Measurements from ENCODE around the gene DNAJC10.
"Not testable (repeated sequence)": the region's sequence is repeated elsewhere in the genome, so short reads cannot be mapped to it uniquely, and the experiment has no call there.

Gene DNAJC10

DNA sequence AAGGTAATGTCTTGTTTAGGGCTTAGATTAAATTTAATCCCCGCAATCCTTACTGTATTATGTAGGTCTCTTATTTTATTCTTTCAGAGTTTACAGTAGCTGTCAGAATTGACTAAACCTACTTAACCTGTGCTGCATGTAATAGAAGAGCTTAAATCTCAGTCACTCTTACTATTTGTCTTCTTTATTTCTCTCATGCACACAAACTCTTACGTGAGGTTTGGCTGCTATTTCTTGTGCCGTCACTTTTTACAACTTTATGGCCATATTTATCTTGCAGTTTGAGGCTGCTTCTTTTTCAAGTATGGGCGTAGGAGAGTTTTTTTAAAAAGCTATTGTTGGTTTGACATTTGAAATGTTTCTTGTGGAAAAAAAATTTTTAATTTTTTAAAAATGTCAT lies 12.0 kb downstream of the DNAJC10 start:
- Histone ChIP-seq H3K27me3 (ENCODE audit: insufficient read depth, low read length, poor library complexity) (no peaks in the 10 kb centered on the region), H2BK15ac (replicated peaks; ENCODE audit: low read depth) (no peak overlapping the region), H3K4me2 (ENCODE audit: low read length) (no peak overlapping the region), H3K4me1 (ENCODE audit: control insufficient read depth, low read depth, low read length) (no peaks in the 10 kb centered on the region), H3K4me3 (ENCODE audit: low read length) (no peak overlapping the region), H2AK5ac (ENCODE audit: low read length) (no peak overlapping the region), H3K27ac (ENCODE audit: low read depth, low read length) (no peak overlapping the region), H4K8ac (ENCODE audit: low read depth, low read length) (no peak overlapping the region), H2BK5ac (ENCODE audit: low read length) (no peak overlapping the region), H3K36me3 (ENCODE audit: control insufficient read depth, insufficient read depth, low read length) (no peaks in the 10 kb centered on the region), H2BK120ac (ENCODE audit: low read depth, low read length) (no peak overlapping the region), H3K23ac (ENCODE audit: low read length) (no peak overlapping the region), H3K18ac (ENCODE audit: low read length) (no peak overlapping the region), H3K56ac (ENCODE audit: low read length) (no peak overlapping the region), H3K79me1 (ENCODE audit: low read length) (no peaks in the 10 kb centered on the region), H3K9ac (ENCODE audit: low read length) (no peak overlapping the region), H3K4ac (ENCODE audit: low read depth, low read length) (no peak overlapping the region), H4K5ac (ENCODE audit: low read length) (no peak overlapping the region), H3K79me2 (ENCODE audit: control insufficient read depth, insufficient read depth, low read length) (no peaks in the 10 kb centered on the region)
- DNase-seq, result no peak
- WGBS (ENCODE audit: extremely low coverage, insufficient coverage, low lambda C conversion rate), result no CpG with 5 or more reads among the region's 4 CpGs

DNA sequence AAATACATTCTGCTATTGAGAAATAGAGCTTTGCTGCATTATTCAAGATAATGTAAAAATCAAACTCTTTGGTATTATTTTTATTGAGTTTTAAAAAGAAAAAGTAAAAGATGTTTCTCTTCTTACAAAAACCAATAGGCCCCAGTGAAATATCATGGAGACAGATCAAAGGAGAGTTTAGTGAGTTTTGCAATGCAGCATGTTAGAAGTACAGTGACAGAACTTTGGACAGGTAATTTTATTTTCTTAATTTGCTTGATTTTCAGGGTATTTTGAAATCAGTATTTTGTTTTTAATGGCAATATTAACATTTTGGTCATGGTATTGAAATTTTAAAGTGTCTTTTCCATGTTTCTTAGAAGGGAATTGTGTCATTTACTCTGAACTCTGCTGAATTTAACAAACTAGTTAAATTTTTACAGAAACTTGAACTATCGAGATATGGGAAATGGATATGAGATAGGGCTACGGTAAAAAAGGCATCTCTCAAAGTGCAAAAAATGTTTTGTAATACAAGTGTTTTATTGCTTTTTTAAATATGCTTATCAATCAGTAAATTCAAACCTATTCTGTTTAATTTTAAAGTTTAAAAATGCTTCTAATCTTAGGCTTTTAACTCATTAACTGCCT lies 13.8 kb downstream of the DNAJC10 start:
- no peak overlapping the region for H3K56ac ChIP-seq (ENCODE audit: low read length)
- no peak overlapping the region for H2AK5ac ChIP-seq (ENCODE audit: low read length)
- H3K4me3 ChIP-seq (ENCODE audit: low read length), result no peak overlapping the region
- no peaks in the 10 kb centered on the region for H3K27me3 ChIP-seq (ENCODE audit: insufficient read depth, low read length, poor library complexity)
- H3K79me1 ChIP-seq (ENCODE audit: low read length), result no peaks in the 10 kb centered on the region
- no peak for DNase-seq
- H3K9ac ChIP-seq (ENCODE audit: low read length), result no peak overlapping the region
- H3K4me1 ChIP-seq (ENCODE audit: control insufficient read depth, low read depth, low read length), result no peaks in the 10 kb centered on the region
- H3K4me2 ChIP-seq (ENCODE audit: low read length), result no peak overlapping the region
- H2BK5ac ChIP-seq (ENCODE audit: low read length), result no peak overlapping the region
- H3K4ac ChIP-seq (ENCODE audit: low read depth, low read length), result no peak overlapping the region
- no peak overlapping the region for H3K18ac ChIP-seq (ENCODE audit: low read length)
- no peak overlapping the region for H4K8ac ChIP-seq (ENCODE audit: low read depth, low read length)
- H2BK15ac ChIP-seq (replicated peaks; ENCODE audit: low read depth), result no peak overlapping the region
- H2BK120ac ChIP-seq (ENCODE audit: low read depth, low read length), result no peak overlapping the region
- WGBS (ENCODE audit: extremely low coverage, insufficient coverage, low lambda C conversion rate), result no CpG with 5 or more reads among the region's 2 CpGs
- no peaks in the 10 kb centered on the region for H3K36me3 ChIP-seq (ENCODE audit: control insufficient read depth, insufficient read depth, low read length)
- no peaks in the 10 kb centered on the region for H3K79me2 ChIP-seq (ENCODE audit: control insufficient read depth, insufficient read depth, low read length)
- H3K23ac ChIP-seq (ENCODE audit: low read length), result no peak overlapping the region
- no peak overlapping the region for H3K27ac ChIP-seq (ENCODE audit: low read depth, low read length)
- no peak overlapping the region for H4K5ac ChIP-seq (ENCODE audit: low read length)

DNA sequence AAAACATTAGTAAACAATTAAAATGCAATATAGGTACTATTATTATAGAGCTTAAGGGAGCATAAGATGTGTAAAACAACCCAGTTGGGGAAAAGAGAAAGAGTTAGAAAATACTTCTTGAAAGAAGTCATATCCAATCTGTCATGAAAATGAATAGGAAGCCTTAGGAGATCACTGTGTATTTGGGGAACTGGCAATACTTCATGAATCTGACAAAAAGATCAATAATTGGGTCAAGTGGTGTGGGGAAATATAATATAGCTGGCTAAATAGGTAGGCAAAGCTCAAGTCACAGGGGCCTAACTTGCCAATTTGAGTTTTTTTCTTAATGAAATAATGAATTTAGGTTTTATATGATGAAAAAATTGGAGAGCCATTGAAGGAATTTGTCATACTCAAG lies 14.4 kb downstream of the DNAJC10 start:
- no peak overlapping the region for H2BK5ac ChIP-seq (ENCODE audit: low read length)
- H3K4me2 ChIP-seq (ENCODE audit: low read length), result no peak overlapping the region
- no peak overlapping the region for H3K23ac ChIP-seq (ENCODE audit: low read length)
- no peaks in the 10 kb centered on the region for H3K4me1 ChIP-seq (ENCODE audit: control insufficient read depth, low read depth, low read length)
- H3K27ac ChIP-seq (ENCODE audit: low read depth, low read length), result no peak overlapping the region
- H3K56ac ChIP-seq (ENCODE audit: low read length), result no peak overlapping the region
- H2BK120ac ChIP-seq (ENCODE audit: low read depth, low read length), result no peak overlapping the region
- DNase-seq, result no peak
- H3K36me3 ChIP-seq (ENCODE audit: control insufficient read depth, insufficient read depth, low read length), result no peaks in the 10 kb centered on the region
- no peak overlapping the region for H3K9ac ChIP-seq (ENCODE audit: low read length)
- H3K79me2 ChIP-seq (ENCODE audit: control insufficient read depth, insufficient read depth, low read length), result no peaks in the 10 kb centered on the region
- no peaks in the 10 kb centered on the region for H3K79me1 ChIP-seq (ENCODE audit: low read length)
- no peak overlapping the region for H2AK5ac ChIP-seq (ENCODE audit: low read length)
- no peak overlapping the region for H3K4me3 ChIP-seq (ENCODE audit: low read length)
- no peaks in the 10 kb centered on the region for H3K27me3 ChIP-seq (ENCODE audit: insufficient read depth, low read length, poor library complexity)
- H2BK15ac ChIP-seq (replicated peaks; ENCODE audit: low read depth), result no peak overlapping the region
- H4K8ac ChIP-seq (ENCODE audit: low read depth, low read length), result no peak overlapping the region
- H4K5ac ChIP-seq (ENCODE audit: low read length), result no peak overlapping the region
- H3K4ac ChIP-seq (ENCODE audit: low read depth, low read length), result no peak overlapping the region
- H3K18ac ChIP-seq (ENCODE audit: low read length), result no peak overlapping the region

DNA sequence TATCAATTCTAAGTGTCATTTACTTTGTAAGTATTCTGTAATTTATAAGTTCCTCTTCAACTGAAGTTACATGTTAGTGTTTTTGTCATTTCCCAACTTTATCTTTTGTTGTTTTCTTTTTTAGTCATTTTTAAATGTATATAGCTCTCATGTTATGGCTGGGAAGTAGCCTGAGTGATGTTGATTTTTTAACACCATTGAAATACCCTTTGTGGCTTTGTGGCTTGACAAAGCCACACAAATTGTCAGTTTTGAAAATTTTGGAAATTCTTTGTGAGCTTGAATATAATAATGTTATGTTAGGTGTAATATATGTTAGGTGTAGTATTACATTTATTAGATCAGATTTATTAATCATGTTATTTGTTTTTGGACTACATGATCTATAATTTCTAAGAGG lies 16.7 kb downstream of the DNAJC10 start:
- no peak overlapping the region for H2BK120ac ChIP-seq (ENCODE audit: low read depth, low read length)
- H3K23ac ChIP-seq (ENCODE audit: low read length), result no peak overlapping the region
- H4K5ac ChIP-seq (ENCODE audit: low read length), result no peak overlapping the region
- no peak overlapping the region for H2AK5ac ChIP-seq (ENCODE audit: low read length)
- no peak overlapping the region for H3K4me3 ChIP-seq (ENCODE audit: low read length)
- peaks cover 1% of the 10 kb centered on the region for H3K36me3 ChIP-seq (ENCODE audit: control insufficient read depth, insufficient read depth, low read length)
- H3K9ac ChIP-seq (ENCODE audit: low read length), result no peak overlapping the region
- no peak overlapping the region for H3K27ac ChIP-seq (ENCODE audit: low read depth, low read length)
- H3K18ac ChIP-seq (ENCODE audit: low read length), result no peak overlapping the region
- H3K56ac ChIP-seq (ENCODE audit: low read length), result no peak overlapping the region
- no peak overlapping the region for H3K4me2 ChIP-seq (ENCODE audit: low read length)
- no peak overlapping the region for H2BK15ac ChIP-seq (replicated peaks; ENCODE audit: low read depth)
- H4K8ac ChIP-seq (ENCODE audit: low read depth, low read length), result no peak overlapping the region
- H3K79me2 ChIP-seq (ENCODE audit: control insufficient read depth, insufficient read depth, low read length), result no peaks in the 10 kb centered on the region
- H3K79me1 ChIP-seq (ENCODE audit: low read length), result no peaks in the 10 kb centered on the region
- H3K4me1 ChIP-seq (ENCODE audit: control insufficient read depth, low read depth, low read length), result no peaks in the 10 kb centered on the region
- no peaks in the 10 kb centered on the region for H3K27me3 ChIP-seq (ENCODE audit: insufficient read depth, low read length, poor library complexity)
- DNase-seq, result no peak
- no peak overlapping the region for H3K4ac ChIP-seq (ENCODE audit: low read depth, low read length)
- no peak overlapping the region for H2BK5ac ChIP-seq (ENCODE audit: low read length)

DNA sequence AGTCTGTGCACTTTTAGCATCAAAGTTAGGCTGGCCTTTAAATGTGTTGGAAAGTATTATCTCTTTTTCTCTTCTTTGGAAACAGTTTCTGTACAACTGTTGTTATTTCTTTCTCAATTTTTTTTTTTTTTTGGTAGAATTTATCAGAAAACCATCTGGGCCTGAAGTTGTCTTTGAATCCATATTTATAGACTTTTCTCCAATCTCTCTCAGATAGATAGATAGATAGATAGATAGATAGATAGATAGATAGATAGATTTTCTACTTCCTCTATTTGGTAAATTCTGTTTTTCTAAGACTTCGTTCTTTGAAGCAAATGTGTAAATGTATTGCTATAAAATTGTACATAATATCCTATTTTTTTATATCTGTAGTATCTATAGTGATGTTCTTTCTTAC lies 17.5 kb downstream of the DNAJC10 start:
- H3K4me1 ChIP-seq (ENCODE audit: control insufficient read depth, low read depth, low read length), result no peaks in the 10 kb centered on the region
- H3K4me3 ChIP-seq (ENCODE audit: low read length), result no peak overlapping the region
- no peak overlapping the region for H3K4me2 ChIP-seq (ENCODE audit: low read length)
- H2AK5ac ChIP-seq (ENCODE audit: low read length), result no peak overlapping the region
- no peak overlapping the region for H2BK15ac ChIP-seq (replicated peaks; ENCODE audit: low read depth)
- no peaks in the 10 kb centered on the region for H3K79me1 ChIP-seq (ENCODE audit: low read length)
- WGBS (ENCODE audit: extremely low coverage, insufficient coverage, low lambda C conversion rate), result no CpG with 5 or more reads among the region's 1 CpG
- H3K9ac ChIP-seq (ENCODE audit: low read length), result no peak overlapping the region
- H2BK120ac ChIP-seq (ENCODE audit: low read depth, low read length), result no peak overlapping the region
- peaks cover 1% of the 10 kb centered on the region for H3K36me3 ChIP-seq (ENCODE audit: control insufficient read depth, insufficient read depth, low read length)
- no peak overlapping the region for H3K27ac ChIP-seq (ENCODE audit: low read depth, low read length)
- no peaks in the 10 kb centered on the region for H3K27me3 ChIP-seq (ENCODE audit: insufficient read depth, low read length, poor library complexity)
- DNase-seq, result no peak
- no peak overlapping the region for H3K18ac ChIP-seq (ENCODE audit: low read length)
- H2BK5ac ChIP-seq (ENCODE audit: low read length), result no peak overlapping the region
- no peak overlapping the region for H3K4ac ChIP-seq (ENCODE audit: low read depth, low read length)
- no peak overlapping the region for H4K5ac ChIP-seq (ENCODE audit: low read length)
- no peaks in the 10 kb centered on the region for H3K79me2 ChIP-seq (ENCODE audit: control insufficient read depth, insufficient read depth, low read length)
- H3K23ac ChIP-seq (ENCODE audit: low read length), result no peak overlapping the region
- H4K8ac ChIP-seq (ENCODE audit: low read depth, low read length), result no peak overlapping the region
- H3K56ac ChIP-seq (ENCODE audit: low read length), result no peak overlapping the region

GRCh38 chr2:182736856-182737255 lies 20.8 kb downstream of the DNAJC10 start:
- H3K79me2 ChIP-seq (ENCODE audit: control insufficient read depth, insufficient read depth, low read length); DNase-seq; H3K4me3 ChIP-seq (ENCODE audit: low read length); H3K18ac ChIP-seq (ENCODE audit: low read length); H3K56ac ChIP-seq (ENCODE audit: low read length); H2BK120ac ChIP-seq (ENCODE audit: low read depth, low read length); H3K9ac ChIP-seq (ENCODE audit: low read length); H3K36me3 ChIP-seq (ENCODE audit: control insufficient read depth, insufficient read depth, low read length); H3K79me1 ChIP-seq (ENCODE audit: low read length); H3K23ac ChIP-seq (ENCODE audit: low read length); H2AK5ac ChIP-seq (ENCODE audit: low read length); H3K4me1 ChIP-seq (ENCODE audit: control insufficient read depth, low read depth, low read length); H4K5ac ChIP-seq (ENCODE audit: low read length); H3K4ac ChIP-seq (ENCODE audit: low read depth, low read length); H4K8ac ChIP-seq (ENCODE audit: low read depth, low read length); H3K27ac ChIP-seq (ENCODE audit: low read depth, low read length); H2BK5ac ChIP-seq (ENCODE audit: low read length); H3K27me3 ChIP-seq (ENCODE audit: insufficient read depth, low read length, poor library complexity); H2BK15ac ChIP-seq (replicated peaks; ENCODE audit: low read depth); H3K4me2 ChIP-seq (ENCODE audit: low read length): not testable (repeated sequence)
- no CpG with 5 or more reads among the region's 8 CpGs for WGBS (ENCODE audit: extremely low coverage, insufficient coverage, low lambda C conversion rate)
